HG03097 (cell line): ENCODE measurements around the gene MYBBP1A.

Source experiments
- ATAC-seq: cut with Tn5 transposase; IDR thresholded peaks from one replicate; pipeline ENCODE4 v1.9.1; 2021; ENCODE audit not compliant: unreplicated experiment, low FRiP score

MYBBP1A gene

GRCh38 chr17:4573115-4573514 lies 17.9 kb upstream of the MYBBP1A start:
- ATAC-seq, result no peak

- no peak for ATAC-seq
These were observed 16.9 kb upstream of the MYBBP1A start for GRCh38 chr17:4572131-4572530.

- ATAC-seq, result no peak
These were observed 14.4 kb upstream of the MYBBP1A start for GRCh38 chr17:4569591-4569990.

- ATAC-seq, result no peak
These were observed 11.6 kb upstream of the MYBBP1A start for GRCh38 chr17:4566785-4567184.

DNA sequence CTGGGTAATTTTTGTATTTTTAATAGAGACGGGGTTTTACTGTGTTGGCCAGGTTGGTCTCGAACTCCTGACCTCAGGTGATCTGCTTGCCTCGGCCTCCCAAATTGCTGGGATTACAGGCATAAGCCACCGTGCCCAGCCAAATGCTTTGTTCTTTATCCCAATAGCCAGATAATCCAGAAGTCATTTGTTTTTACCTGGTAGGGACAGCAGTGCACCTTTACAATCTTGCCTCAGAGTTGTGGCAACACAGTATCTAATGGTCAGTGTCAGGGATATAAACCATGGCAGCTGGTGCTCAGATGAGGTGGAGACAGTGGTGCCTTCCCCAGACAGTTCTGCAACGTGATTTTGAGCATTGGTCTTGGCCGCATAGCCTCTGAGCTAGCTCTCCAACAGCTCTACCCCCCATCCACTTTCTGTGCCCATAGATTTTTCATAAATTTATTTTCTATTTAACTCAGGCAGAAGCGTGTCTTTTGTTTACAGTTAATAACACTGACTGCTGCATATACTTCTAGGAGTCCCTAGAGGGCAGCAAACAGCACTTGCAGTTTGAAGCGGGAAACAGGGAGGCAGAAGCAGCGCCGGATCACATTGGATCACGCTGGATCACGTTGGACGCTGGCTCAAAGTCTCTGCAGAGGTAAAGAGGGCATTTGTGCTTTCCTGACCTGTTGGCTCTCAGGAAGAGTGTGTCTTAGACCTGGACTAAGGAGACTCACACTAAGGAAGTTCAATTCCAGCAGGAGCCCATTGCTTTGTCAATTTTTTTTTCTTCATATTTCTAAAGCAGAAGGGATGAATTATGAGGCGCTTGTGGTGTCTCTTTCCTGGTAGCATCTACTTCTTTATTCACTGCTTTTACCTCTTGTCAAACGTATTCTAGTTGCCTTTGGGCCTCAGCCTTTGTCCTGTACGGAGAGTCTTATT lies 10.3 kb upstream of the MYBBP1A start:
- no peak for ATAC-seq

DNA sequence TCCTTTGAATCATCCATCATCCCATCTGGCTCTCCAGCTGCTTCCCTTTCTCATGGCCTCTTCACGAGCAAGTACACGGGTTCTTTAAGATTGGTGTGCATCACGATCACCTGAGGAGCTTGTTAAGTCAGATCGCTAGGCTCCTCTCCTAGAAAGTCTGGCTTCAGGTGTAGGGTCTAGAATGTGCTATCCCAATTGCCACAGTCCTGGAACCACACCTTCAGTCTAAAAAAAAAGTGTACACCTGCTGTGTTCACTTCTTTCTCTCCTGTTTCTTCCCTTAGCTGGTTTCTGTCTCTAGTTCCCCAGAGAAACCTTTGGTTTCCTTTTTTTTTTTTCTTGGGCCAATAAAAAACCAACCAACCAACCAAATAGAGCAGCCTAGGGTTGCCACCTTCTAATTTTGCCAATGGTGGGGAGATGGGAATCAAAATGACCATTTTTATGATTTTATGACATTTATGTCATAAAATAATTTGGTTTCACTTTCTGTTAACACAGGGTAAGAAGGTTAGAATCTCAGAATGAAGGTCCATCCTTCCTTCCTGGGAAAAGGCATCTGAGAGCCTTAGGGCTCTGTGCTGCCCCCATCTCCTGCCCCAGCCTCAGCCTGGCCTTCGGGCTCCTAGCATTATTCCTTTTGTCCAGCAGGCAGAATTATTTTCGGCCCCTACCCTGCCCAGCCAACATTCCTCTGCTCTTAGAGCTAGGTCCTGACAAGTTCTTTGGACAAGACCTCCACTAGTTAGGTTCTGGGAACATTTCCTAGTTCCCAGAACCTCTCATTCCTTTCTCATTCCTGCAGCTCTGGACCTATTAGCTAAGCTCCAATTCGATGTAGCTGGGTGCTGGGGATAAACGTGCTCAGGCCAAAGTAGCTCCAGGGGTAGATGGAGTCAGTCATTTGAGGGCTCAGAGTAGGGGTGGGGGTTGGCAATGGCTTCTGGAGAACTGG lies 7.1 kb upstream of the MYBBP1A start:
- ATAC-seq, result no peak

GRCh38 chr17:4560837-4561256 lies 5.7 kb upstream of the MYBBP1A start:
- no peak for ATAC-seq

GRCh38 chr17:4560421-4560820 lies 5.2 kb upstream of the MYBBP1A start, which contains the start of gene GGT6:
Gene GGT6 (minus strand): TSS chr17:4560577. CDS start chr17:4560521, 56 bp downstream.
- ATAC-seq, result no peak

- ATAC-seq, result no peak
These were observed 4.8 kb upstream of the MYBBP1A start for GRCh38 chr17:4559966-4560365.

DNA sequence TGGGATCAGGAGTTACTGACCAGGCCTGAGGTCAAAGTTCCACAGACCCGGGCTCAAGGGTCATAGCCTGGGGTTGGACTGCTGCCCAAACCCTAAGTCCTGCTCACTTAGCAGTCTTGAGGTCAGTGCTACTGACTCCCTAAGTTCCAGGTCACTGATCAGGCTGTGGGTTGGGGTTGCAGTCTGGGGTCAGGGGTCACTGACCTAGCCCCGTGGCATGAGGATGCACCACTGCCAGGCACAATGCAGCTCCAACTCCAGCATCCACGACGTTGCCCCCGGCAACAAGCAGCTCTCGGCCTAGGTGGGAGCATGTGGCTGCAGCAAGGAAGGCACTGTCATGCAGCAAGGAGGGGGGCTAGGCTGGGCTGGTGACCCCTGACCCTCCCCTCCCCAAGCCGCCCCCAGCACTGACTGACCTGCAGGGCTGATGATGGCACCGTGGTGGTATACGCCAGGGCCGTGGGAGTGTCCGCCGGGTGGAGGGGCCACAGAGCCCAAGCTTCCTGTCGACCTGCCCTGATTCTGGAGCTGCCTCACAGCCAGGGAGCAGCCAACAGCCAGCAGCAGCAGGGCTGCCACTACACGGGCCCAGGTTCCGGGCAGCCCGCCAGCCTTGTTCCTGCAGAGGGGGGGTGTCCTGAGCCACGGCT lies 4.1 kb upstream of the MYBBP1A start:
- no peak for ATAC-seq

DNA sequence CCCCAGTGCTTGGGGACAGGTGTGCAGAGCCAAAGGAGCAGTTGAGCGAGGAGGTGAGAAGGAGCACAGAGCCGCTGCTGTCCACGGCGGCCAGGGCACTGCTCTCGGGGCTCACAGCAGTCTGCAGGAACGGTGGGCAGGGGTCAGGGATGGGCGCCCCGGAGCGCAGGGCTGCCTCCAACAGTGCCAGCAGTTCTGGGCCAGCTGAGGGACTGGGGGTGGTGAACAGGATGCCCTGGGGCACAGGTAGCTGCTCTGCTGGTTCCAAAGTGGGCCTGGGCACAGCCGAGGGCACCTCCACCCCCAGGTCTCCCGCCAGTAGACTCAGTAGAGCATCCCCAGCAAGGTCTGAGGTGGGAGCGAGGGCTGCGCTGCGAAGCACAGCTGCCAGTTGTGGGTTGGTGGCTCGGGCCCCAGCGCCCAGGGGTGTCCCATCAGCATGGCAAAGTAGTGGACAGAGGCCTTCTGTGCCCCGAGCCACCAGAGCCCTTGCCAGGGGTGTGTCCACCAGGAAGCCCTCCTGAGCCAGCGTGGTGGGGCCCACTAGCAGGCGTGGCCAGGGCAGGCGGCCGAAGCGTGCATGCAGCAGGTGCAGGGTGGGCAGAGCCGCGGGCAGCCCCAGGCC lies 3.3 kb upstream of the MYBBP1A start:
- ATAC-seq, result no peak

DNA sequence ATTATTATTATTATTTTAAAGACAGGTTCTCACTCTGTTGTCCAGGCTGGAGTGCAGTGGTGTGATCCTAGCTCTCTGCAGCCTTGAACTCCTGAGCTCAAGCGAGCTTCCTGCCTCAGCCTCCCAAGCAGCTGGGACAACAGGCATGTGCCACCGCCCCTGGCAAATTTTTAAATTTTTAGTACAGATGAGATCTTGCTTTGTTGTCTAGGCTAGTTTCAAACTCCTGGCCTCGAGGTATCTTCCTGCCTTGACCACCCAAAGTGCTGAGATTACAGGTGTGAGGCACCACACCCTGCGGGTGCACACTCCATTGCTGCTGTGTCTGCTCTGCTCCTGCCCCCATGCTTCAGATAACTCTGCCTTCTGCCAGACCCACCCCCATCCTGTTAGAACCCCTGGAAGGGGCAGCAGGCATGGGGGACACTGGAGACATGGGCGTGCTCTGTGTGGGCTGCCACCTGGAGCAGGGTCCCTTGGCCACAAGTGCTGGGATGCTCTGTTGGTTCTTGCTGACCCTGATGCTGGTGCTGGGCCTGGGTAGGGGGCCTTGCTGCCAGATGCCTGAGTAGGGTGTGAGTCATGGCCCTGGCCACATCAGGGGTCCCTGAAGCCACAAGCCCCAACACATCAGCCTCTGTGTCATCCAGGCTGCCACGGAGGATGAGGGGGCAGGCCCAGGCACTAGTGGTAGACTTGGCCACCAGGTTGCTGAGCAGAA lies 2.6 kb upstream of the MYBBP1A start:
- ATAC-seq, result no peak

- ATAC-seq, result no peak
These were observed 1.8 kb upstream of the MYBBP1A start for GRCh38 chr17:4556996-4557395.

DNA sequence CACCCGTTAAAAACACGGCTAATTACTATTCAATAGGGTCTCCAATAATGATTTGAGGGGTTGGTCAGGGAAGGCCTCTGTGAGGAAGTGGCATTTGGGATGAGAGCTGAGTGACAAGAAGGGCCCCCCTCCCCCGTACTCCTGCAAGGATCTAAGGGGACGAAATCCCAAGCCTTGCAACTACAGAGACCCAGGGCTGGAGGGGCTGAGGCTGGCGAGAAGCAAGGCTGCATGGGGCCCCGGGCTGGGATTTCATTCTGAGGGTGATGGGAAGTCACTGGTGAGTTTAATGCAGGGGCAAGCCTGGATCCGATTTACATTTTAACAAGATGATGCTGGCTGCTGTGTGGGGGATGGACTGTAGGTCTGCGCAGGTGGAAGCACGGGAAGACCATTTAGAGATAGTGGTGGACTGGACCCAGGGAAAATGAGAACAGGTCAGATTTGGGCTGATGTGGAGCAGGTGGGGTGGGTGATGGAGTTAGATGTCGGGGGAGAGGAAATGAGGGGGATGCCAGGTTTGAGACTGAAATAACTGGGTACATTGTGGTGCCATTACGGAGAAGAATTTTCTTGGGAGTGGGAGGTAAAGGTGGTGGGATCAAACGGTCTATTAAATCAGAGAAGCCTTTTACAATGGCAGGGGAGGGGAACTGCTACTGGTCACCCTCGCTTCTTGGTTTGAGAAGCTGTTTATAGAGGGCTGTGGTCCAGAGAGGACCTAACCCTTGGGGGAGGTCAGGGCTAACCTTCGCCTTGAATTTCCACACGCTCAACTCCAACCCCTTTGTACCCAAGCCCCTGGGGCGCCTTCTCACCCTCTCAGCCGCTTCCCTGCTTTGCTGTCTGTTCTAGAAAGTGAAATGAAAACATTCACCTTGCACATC lies 932 bp upstream of the MYBBP1A start:
- ATAC-seq, result no peak

DNA sequence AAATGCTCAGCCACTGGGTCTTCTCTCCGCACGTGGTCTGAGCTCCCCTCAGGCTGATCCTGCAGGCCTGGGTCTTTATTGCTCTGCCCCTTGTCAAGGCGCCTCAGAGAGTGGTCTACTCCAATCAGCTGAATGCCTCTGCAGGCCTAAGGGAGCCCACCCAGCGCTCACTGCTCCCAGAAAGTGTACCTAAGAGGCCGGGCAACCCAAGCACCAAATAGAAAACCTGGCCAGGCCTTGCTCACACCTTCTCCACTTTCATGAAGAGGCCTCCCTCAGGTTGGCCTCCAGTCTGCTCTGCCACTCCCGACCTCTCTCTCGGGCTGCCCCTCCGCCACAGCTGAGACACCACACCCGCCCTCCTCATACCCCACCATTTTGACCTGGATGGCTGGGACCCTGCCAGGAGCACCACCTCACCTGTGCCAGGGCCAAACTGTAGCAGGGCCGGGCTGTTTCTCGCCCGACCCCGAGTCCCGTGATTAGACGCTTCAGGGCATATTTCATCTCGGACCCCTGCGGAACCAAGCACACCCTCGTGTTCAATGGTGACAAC lies 665 bp downstream of the MYBBP1A start:
- ATAC-seq, result no peak

DNA sequence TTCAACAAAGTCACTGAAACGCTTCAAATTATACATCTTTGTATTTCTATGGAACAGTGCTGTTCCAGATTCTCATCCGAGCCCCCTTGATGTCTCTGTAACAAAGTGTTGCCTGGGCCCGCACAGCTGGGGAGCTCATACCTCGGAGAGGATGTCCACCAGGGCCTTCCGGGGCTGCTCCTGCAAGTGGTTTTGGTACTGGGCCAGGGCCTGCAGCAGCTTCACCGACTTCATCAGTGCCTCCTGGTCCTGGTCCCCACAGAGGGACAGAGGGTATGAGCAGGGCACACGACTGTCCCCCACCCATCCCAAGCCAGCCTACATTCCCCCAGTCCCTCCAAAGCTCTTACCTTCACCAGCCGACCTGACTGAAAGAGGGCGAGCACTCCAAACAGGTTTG lies 1.5 kb downstream of the MYBBP1A start:
- no peak for ATAC-seq

GRCh38 chr17:4551796-4552525 lies 3.2 kb downstream of the MYBBP1A start:
- ATAC-seq, result no peak

- no peak for ATAC-seq
These were observed 4.0 kb downstream of the MYBBP1A start for GRCh38 chr17:4551141-4551540.
